D721Med (cell line): Measurements from ENCODE around the gene OLR1.
A peak's percentile ranks its signal among the peaks of the same experiment; 100 is the strongest.

Experiments
- DNase-seq: peaks from one replicate; pipeline ENCODE4 v3.0.0; 2011; ENCODE audit warnings: low spot score; ENCODE audit not compliant: insufficient read length
- FAIRE-seq: peaks from 2 replicates; lab custom pipeline; 2011; peaks lifted over from hg19 to GRCh38; lab: Jason Lieb, UNC
- CTCF ChIP-seq: IDR thresholded peaks from 2 replicates; pipeline ENCODE4 v1.5.1; 2012; ENCODE audit warnings: mild to moderate bottlenecking, control low read depth; ENCODE audit not compliant: insufficient read depth; ENCODE audit errors: missing control alignments

Gene OLR1

DNA sequence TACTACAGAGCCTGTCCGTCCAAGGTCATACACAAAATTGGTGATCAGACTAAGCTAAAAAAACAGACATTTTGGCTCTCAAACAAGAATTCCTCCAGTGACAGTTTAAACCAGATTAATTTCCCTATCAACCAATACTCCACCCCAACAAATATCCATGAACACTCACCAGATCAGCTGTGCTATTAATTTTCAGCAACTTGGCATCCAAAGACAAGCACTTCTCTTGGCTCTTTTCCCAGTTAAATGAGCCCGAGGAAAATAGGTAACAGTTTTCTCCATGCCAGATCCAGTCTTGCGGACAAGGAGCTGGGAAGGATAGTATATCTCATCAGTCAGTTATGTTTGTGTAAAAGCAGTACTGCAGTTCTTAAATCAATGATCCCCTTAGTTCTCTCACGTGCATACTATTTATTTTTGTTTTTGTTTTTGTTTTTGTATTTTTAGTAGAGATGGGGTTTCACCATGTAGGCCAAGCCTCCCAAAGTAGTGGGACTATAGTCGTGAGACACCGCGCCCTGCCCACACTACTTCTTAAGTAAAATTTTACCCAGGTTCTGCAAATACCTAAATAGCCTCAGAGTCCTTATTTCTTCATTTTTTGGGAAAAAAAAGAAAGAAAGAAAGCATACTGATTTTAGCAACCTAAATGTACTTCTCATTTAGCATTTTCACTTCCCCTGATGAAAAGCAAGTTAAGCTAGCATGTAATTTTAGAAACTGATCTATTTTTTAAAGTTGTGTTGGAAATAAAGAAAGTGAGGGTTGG, 11.1 kb downstream of the OLR1 start:
- FAIRE-seq (no peak), DNase-seq (no peak)
- no peak for TF ChIP-seq CTCF

GRCh38 chr12:10159280-10159679, 12.7 kb downstream of the OLR1 start:
- no peak for TF ChIP-seq CTCF
- no peak for DNase-seq
- no peak for FAIRE-seq

- no peak for FAIRE-seq
- DNase-seq: no peak
- no peak for TF ChIP-seq CTCF
Measured at GRCh38 chr12:10158406-10158805, 13.5 kb downstream of the OLR1 start.

DNA sequence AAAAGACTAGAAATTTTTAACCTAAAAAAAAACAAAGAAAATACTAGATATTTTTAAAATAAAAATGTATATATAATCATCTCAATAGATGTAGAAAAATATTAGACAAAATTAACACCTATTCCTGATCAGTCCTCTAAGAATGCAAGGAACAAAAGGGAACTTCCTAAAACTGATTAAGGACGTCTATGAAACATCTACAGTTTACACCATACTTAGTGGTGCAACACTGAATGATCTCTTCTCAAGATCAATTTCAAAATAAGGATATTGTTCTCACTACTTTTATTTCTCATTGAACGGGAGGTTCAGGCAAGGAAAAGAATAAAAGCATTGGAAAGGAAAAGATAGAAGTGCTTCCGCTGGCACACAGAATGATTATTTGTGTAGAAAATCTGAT, 16.0 kb downstream of the OLR1 start:
- DNase-seq (no peak), FAIRE-seq (no peak)
- no peak for TF ChIP-seq CTCF

- TF ChIP-seq CTCF: no peak
- no peak for FAIRE-seq
Measured at GRCh38 chr12:10154145-10154496, 17.8 kb downstream of the OLR1 start.

DNA sequence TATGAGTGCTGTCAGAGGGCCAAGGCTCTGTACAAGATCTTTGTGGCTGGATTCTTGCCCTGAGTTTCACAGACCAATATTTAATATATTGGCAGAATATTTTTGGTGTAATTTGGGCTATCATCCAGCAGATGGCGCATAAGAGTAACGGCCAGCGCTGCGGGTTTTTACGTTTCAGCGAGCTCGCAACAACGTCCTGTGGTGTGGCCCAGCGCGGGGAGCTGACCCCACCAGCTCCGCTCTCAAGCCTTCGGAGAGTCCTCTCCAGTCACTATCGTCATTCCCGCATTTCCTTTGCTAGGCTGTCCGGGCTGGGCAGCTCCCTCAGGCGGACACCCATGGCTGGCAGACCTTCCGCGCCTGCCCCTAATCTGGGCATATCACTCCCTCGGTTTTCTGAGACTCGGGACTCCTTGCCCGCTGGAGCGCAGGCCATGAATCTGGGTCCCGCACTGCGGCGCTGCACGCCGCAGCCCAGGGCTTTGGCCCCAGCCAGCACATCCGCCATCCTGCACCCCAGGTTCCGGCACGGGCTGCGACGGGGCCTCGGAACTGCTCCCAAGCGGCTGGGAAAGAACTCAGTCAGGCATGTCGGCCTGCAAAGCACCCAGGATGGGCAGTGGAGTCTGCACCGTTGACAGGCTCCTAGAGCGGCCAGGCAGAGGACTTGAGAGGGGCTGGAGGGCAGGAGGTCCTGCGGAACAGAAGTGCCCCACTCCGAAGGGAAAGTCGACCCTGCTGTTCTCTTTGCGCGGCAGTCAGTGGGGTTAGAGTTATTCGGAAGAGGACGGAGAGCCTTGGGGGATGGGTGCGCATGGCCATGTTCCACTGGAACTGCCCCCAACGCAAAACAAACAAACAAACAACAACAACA, 18.4 kb downstream of the OLR1 start:
- DNase-seq: peak; percentile 20
- TF ChIP-seq CTCF: peak; percentile 83
- no peak for FAIRE-seq

More at GRCh38 chr12:10154145-10154496, 17.8 kb downstream of the OLR1 start:
- no peak for DNase-seq
